HepG2 (cell line): Measurements from ENCODE around the gene LEUTX. TPM values are rescaled to one million over a fixed set of nuclear protein-coding genes. Genes with fewer than 3 reads are reported as not detected.

Experiments used
- HIC2 ChIP-seq: sonication (generic); formaldehyde crosslinking; IDR thresholded peaks from 2 replicates; pipeline ENCODE4 v1.9.0; 2022; ENCODE audit warnings: low read depth, missing genetic modification reagents
- HNRNPL ChIP-seq: fragments of 200-400 bp; formaldehyde crosslinking; IDR thresholded peaks from 2 replicates; pipeline ENCODE4 v1.6.1; 2017; ENCODE audit warnings: mild to moderate bottlenecking, low read depth, low read length
- NPAS2 ChIP-seq: sonication (generic); formaldehyde crosslinking; IDR thresholded peaks from 2 replicates; pipeline ENCODE4 v1.8.0; 2022; ENCODE audit warnings: mild to moderate bottlenecking, missing genetic modification reagents, borderline replicate concordance
- SRSF1 ChIP-seq: fragments of 200-400 bp; formaldehyde crosslinking; optimal IDR thresholded peaks from 2 replicates; pipeline ENCODE3; 2017; ENCODE audit warnings: mild to moderate bottlenecking, low read depth, low read length, moderate library complexity
- ZBTB40 ChIP-seq, 2 experiments: fragments of 450-650 bp in 1 of 2; sonication (generic) in 1 of 2; formaldehyde crosslinking in 1 of 2; IDR thresholded peaks; 2 replicates each; pipeline versions ENCODE4 v1.6.1 to v1.8.0; 2016 to 2022; ENCODE audit warnings: antibody characterized with exemption in 1 of 2, mild to moderate bottlenecking in 1 of 2, missing genetic modification reagents in 1 of 2
- ZNF333 ChIP-seq: sonication (generic); formaldehyde crosslinking; IDR thresholded peaks from 2 replicates; pipeline ENCODE4 v1.4.0; 2020; ENCODE audit warnings: mild to moderate bottlenecking, missing genetic modification reagents, borderline replicate concordance
- polyA plus RNA-seq, 8 experiments: library from polyadenylated mRNA; depleted of rRNA in 3 of 8; stranded (reverse) in 7 of 8; unstranded in 1 of 8; fragments of >200 nt; fragmentation: Illumina TruSeq in 4 of 8; extraction: Trizol in 4 of 8; gene quantifications; 2 replicates each; pipeline versions ENCODE4 v1.2.1 to v1.2.3, GENCODE V29; 2011 to 2016; ENCODE audit warnings: low read depth in 4 of 8, missing spikeins in 1 of 8, mixed read lengths in 1 of 8; ENCODE audit not compliant: insufficient read depth in 1 of 8
- total RNA-seq, 5 experiments: library from RNA; depleted of rRNA; stranded (reverse); fragments of >200 nt; fragmentation: Illumina TruSeq; extraction: Trizol; gene quantifications; 2 replicates each; pipeline ENCODE4 v1.2.3, GENCODE V29; 2016; ENCODE audit warnings: low read depth in 1 of 5
- TF ChIP-seq, protein P1 (sequence below): sonication (generic); formaldehyde crosslinking; IDR thresholded peaks from 2 replicates; pipeline ENCODE4 v1.8.0; 2022; ENCODE audit warnings: mild to moderate bottlenecking, missing genetic modification reagents

The LEUTX gene
- total and polyA plus RNA-seq, 2 of the 13 experiments (the other 11 are each of a cell fraction or from before 2014, with no cell fraction given): not detected

- TF ChIP-seq ZBTB40 (IDR thresholded peaks at IDR 0.05) (no peak), ZBTB40 (CRISPR knock-in tag; IDR thresholded peaks at IDR 0.05) (no peak), NPAS2 (no peak), ZNF333 (CRISPR knock-in tag) (no peak), HNRNPL (no peak), HIC2 (CRISPR knock-in tag) (no peak), SRSF1 (no peak)
- TF ChIP-seq, protein P1, sequence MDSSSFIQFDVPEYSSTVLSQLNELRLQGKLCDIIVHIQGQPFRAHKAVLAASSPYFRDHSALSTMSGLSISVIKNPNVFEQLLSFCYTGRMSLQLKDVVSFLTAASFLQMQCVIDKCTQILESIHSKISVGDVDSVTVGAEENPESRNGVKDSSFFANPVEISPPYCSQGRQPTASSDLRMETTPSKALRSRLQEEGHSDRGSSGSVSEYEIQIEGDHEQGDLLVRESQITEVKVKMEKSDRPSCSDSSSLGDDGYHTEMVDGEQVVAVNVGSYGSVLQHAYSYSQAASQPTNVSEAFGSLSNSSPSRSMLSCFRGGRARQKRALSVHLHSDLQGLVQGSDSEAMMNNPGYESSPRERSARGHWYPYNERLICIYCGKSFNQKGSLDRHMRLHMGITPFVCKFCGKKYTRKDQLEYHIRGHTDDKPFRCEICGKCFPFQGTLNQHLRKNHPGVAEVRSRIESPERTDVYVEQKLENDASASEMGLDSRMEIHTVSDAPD (CRISPR knock-in tag): no peak
Observed at GRCh38 chr19:39788244-39788643, 9.6 kb downstream of the LEUTX start (continued).
